CD4-positive, alpha-beta T cell treated with Interleukin-12 subunit alpha and Interleukin-12 subunit beta, for 1 hour (primary cell): Measurements from ENCODE around the gene LRMDA.
A peak's percentile ranks its signal among the peaks of the same experiment; 100 is the strongest.

ENCODE experiments used
- DNase-seq: peaks from one replicate; pipeline ENCODE4 v3.0.0-alpha.2; 2020

The LRMDA gene

GRCh38 chr10:76017733-76018433 lies 586.5 kb downstream of the LRMDA start:
- no peak for DNase-seq

- DNase-seq = no peak
Observed at GRCh38 chr10:76020630-76021029, 589.2 kb downstream of the LRMDA start.

- DNase-seq = no peak
Observed at GRCh38 chr10:76021398-76021797, 590.0 kb downstream of the LRMDA start.

GRCh38 chr10:76022366-76022765 lies 590.9 kb downstream of the LRMDA start:
- no peak for DNase-seq

GRCh38 chr10:76023007-76023406 lies 591.6 kb downstream of the LRMDA start:
- no peak for DNase-seq

GRCh38 chr10:76024460-76025123 lies 593.2 kb downstream of the LRMDA start:
- DNase-seq = no peak

- DNase-seq = no peak
Observed at GRCh38 chr10:76025124-76025477, 593.7 kb downstream of the LRMDA start.

- DNase-seq = no peak
Observed at GRCh38 chr10:76026176-76026771, 594.9 kb downstream of the LRMDA start.

- no peak for DNase-seq
Observed at GRCh38 chr10:76026905-76027304, 595.5 kb downstream of the LRMDA start.

GRCh38 chr10:76029782-76030181 lies 598.4 kb downstream of the LRMDA start:
- no peak for DNase-seq

GRCh38 chr10:76031099-76031498 lies 599.7 kb downstream of the LRMDA start:
- DNase-seq = no peak

GRCh38 chr10:76031769-76032699 lies 600.6 kb downstream of the LRMDA start:
- no peak for DNase-seq

GRCh38 chr10:76032700-76033039 lies 601.2 kb downstream of the LRMDA start:
- DNase-seq = no peak

- DNase-seq = no peak
Observed at GRCh38 chr10:76033457-76034196, 602.2 kb downstream of the LRMDA start.

- no peak for DNase-seq
Observed at GRCh38 chr10:76034353-76035205, 603.2 kb downstream of the LRMDA start.

GRCh38 chr10:76035206-76036110 lies 604.0 kb downstream of the LRMDA start:
- DNase-seq = no peak

GRCh38 chr10:76036111-76036940 lies 604.9 kb downstream of the LRMDA start:
- DNase-seq = peak; percentile 31

- DNase-seq = no peak
Observed at GRCh38 chr10:76036962-76037361, 605.5 kb downstream of the LRMDA start.

GRCh38 chr10:76037531-76038155 lies 606.2 kb downstream of the LRMDA start:
- DNase-seq = no peak
